DMS114 treated with DMSO at 0.1 percent for 48 hours (cell line): Measurements from ENCODE around the gene CD33.
"Not testable (repeated sequence)": the region's sequence is repeated elsewhere in the genome, so short reads cannot be mapped to it uniquely, and the experiment has no call there.

Experiments
- DNase-seq: peaks from one replicate; lab custom pipeline; 2025; ENCODE audit not compliant: unreplicated experiment; lab: John Stamatoyannopoulos, UW

Gene CD33

GRCh38 chr19:51210191-51210784 is 14.6 kb upstream of the CD33 start:
- no peak for DNase-seq

- DNase-seq = not testable (repeated sequence)
Measured at GRCh38 chr19:51210874-51211361, 14.0 kb upstream of the CD33 start.

- no peak for DNase-seq
Measured at GRCh38 chr19:51211833-51212232, 13.0 kb upstream of the CD33 start.

- DNase-seq = no peak
Measured at GRCh38 chr19:51219307-51219706, 5.6 kb upstream of the CD33 start.

GRCh38 chr19:51219971-51220370 is 4.9 kb upstream of the CD33 start:
- DNase-seq = no peak

GRCh38 chr19:51220996-51221395 is 3.9 kb upstream of the CD33 start:
- no peak for DNase-seq

- no peak for DNase-seq
Measured at GRCh38 chr19:51224163-51224641, 678 bp upstream of the CD33 start.

- no peak for DNase-seq
Measured at GRCh38 chr19:51226067-51226466, 1.2 kb downstream of the CD33 start.

GRCh38 chr19:51227326-51227725 is 2.4 kb downstream of the CD33 start:
- no peak for DNase-seq

- no peak for DNase-seq
Measured at GRCh38 chr19:51227966-51228365, 3.1 kb downstream of the CD33 start.

GRCh38 chr19:51240866-51241265 is 16.0 kb downstream of the CD33 start:
- DNase-seq = no peak

- no peak for DNase-seq
Measured at GRCh38 chr19:51242881-51243630, 18.2 kb downstream of the CD33 start.

GRCh38 chr19:51246164-51246552 is 21.3 kb downstream of the CD33 start:
- no peak for DNase-seq

- DNase-seq = no peak
Measured at GRCh38 chr19:51247972-51248590, 23.2 kb downstream of the CD33 start.

GRCh38 chr19:51250786-51251467 is 26.0 kb downstream of the CD33 start, which contains the start of gene SIGLECL1:
SIGLECL1 (plus strand) TSS chr19:51251080; CDS start chr19:51264073, 12,993 bp downstream.
- no peak for DNase-seq

- no peak for DNase-seq
Measured at GRCh38 chr19:51251468-51251820, 26.6 kb downstream of the CD33 start.

- no peak for DNase-seq
Measured at GRCh38 chr19:51252306-51253079, 27.6 kb downstream of the CD33 start.

- no peak for DNase-seq
Measured at GRCh38 chr19:51253088-51253806, 28.4 kb downstream of the CD33 start.

- no peak for DNase-seq
Measured at GRCh38 chr19:51256155-51256625, 31.3 kb downstream of the CD33 start.

- DNase-seq = no peak
Measured at GRCh38 chr19:51257471-51257870, 32.6 kb downstream of the CD33 start.
